Fibroblast of skin of left quadriceps (primary cell): Measurements from ENCODE around the gene LMNB1.
A peak's percentile ranks its signal among the peaks of the same experiment; 100 is the strongest.
"Not testable (repeated sequence)": the region's sequence is repeated elsewhere in the genome, so short reads cannot be mapped to it uniquely, and the experiment has no call there.

ENCODE experiments used
- DNase-seq, 2 experiments: peaks; one replicate each; pipeline ENCODE4 v3.0.0-alpha.2; 2013; ENCODE audit warnings: low read depth in 2 of 2

LMNB1 gene, protein sequence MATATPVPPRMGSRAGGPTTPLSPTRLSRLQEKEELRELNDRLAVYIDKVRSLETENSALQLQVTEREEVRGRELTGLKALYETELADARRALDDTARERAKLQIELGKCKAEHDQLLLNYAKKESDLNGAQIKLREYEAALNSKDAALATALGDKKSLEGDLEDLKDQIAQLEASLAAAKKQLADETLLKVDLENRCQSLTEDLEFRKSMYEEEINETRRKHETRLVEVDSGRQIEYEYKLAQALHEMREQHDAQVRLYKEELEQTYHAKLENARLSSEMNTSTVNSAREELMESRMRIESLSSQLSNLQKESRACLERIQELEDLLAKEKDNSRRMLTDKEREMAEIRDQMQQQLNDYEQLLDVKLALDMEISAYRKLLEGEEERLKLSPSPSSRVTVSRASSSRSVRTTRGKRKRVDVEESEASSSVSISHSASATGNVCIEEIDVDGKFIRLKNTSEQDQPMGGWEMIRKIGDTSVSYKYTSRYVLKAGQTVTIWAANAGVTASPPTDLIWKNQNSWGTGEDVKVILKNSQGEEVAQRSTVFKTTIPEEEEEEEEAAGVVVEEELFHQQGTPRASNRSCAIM

DNA sequence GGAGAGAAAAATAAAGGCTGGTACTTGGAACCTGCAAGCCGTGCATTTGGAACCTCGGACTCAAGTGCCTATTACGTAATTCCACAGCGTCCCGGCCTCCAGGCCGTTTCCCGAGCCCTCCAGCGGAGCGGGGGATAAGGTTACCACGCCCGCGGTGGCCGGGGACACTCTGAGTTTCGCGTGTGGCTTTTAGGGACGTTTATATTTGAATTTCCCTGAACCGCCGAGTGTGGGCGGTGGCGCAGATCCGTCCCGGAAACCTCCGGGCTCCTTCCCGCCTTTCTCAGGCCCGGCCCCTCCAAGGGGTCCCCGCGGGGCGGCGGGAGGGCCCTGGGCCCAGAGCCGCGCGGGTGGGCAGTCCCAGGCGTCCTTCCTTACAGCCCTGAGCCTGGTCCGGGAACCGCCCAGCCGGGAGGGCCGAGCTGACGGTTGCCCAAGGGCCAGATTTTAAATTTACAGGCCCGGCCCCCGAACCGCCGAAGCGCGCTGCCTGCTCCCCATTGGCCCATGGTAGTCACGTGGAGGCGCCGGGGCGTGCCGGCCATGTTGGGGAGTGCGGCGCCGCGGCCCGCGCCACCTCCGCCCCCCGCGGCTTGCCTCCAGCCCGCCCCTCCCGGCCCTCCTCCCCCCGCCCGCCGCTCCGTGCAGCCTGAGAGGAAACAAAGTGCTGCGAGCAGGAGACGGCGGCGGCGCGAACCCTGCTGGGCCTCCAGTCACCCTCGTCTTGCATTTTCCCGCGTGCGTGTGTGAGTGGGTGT is at the start of gene LMNB1:
TSS of gene LMNB1 (plus strand) at position 638 of the 758 bp plus-strand sequence. CDS start 373 bp downstream, outside the sequence.
- peak; percentile 90 to 91 for DNase-seq

DNA sequence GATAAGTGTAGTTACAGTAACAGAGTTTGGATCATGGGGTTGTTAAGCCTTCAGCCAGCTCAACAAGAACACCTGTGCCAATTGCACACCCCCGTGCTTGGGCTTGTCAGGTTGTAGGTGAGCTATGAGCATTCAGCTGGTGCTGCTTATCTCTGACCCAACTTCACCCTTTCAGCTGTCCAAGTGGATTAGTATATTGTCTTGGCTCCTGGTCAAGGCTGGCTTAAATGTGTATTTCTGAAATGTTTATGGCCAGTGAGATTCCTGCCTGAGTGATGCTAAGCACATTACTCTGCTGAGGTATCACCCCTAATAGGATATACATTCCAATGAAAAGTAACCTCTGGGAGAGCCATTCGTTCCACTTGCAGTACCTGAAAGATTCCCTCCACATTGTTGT is 44.2 kb upstream of the LMNB1 start:
- DNase-seq: no peak

DNA sequence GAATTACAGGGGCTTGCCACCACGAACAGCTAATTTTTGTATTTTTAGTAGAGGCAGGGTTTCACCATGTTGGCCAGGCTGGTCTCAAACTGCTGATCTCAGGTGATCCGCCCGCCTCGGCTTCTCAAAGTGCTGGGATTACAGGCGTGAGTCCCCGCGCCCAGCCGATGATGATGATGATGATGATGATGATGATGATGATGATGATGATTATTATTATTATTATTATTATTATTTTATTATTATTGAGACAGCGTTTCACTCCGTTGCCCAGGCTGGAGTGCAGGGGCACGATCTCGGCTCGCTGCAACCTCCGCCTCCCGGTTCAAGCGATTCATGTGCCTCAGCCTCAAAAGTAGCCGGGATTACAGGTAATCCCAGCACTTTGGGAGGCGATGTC is 42.4 kb upstream of the LMNB1 start:
- not testable (repeated sequence) for DNase-seq

DNA sequence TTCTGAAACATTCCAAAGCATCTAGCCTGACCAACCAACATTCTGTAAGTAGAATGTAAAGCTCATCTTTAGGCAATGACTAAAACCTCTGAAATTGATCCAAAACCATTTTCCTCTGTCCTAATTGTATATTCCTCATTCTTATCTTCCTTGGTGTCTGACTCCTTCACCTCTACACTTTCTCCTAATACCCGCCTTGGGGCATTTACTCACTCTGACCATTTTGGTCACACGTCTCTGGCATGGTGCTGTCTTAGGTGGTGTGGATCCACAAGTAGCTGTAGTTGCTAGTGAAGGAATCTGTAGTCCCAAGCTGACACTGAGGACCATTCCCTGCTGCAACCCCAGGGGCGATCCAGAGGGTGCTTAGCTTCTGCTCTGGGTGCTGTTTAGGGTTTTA is 40.8 kb upstream of the LMNB1 start:
- no peak for DNase-seq

DNA sequence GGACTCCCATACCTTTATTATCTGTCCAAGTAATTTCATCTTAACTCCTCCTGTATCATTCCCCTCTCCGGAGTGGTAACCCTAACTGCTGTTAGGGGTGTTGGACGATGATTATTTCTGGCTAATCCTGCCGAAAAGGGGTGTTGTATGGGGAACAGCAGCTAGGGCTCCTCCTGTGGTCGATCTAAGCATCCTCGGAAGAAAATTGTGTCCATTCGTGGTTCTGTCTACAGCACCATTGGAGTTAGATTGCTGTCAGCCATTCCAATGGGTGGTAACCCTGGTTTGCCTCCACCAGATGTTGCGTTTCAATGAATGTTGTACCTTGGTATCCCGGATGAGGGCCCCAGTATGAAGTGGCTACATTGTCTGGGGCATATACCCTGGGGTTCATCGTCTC is 35.6 kb upstream of the LMNB1 start:
- DNase-seq: no peak

DNA sequence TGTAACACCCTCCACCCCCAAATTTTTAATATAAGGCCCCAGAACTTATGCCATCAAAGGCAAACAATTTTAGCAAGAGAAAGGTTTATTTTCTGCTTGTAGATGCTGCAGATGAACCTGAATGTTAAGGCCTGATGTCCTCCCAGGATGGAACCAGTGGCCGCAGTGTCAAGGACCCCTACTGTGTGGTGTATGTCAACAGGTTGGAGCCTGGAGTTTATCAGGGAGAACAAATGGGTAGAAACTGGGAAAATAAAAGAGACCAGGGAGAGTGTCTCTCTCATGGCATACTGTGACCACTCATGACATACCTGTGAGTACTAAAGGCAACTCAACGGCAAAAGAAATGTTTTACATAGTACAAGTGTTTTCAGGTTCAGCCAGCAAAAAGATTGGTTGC is 34.5 kb upstream of the LMNB1 start:
- no peak for DNase-seq

DNA sequence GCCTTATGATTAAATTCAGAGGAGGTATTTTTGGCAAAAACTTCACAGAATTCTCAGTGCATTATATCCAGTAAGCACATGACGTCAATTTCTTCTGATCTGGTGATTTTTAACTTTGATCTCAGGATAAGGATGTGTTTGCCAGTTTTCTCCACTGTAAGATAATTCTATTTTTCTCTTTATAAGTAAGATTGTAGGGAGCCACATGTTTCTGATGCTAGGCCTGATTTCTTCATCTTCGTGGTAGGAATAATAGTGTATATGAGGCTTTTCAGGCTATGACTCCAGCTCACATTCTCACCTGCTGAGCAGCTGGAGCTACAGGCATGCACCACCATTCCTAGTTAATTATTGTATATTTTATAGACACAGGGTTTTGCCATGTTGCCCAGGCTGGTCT is 32.1 kb upstream of the LMNB1 start:
- no peak for DNase-seq

DNA sequence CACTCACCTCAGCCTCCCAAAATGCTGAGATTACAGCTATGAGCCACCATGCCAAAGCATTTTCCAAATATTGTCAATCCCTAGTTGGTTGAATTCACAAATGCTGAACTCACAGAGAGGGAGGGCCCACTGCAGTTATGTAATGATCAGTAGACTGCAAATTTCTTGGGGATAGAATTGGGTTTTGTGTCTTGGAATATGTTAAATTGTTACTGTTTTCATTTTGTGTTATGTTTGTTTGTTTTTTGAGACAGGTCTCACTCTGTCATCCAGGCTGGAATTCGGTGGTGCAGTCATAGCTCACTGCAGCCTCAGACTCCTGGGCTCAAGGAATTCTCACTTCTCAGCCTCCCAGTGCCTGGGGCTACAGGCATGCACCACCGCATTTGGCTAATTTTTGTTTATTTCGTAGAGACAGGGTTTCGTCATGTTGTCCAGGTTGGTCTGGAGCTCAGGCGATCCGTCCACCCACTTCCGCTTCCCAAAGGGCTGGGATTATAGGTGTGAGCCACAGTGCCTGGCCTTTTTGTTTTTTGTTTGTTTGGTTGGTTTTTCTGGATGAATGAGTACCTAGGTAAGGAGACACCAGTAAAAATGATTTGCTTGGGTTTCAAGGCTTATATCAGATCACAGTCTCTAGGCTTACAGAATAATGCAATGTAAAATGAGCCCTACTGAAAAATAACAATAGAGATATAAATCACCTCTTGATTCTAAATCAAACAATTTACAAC is 31.5 kb upstream of the LMNB1 start:
- no peak for DNase-seq

DNA sequence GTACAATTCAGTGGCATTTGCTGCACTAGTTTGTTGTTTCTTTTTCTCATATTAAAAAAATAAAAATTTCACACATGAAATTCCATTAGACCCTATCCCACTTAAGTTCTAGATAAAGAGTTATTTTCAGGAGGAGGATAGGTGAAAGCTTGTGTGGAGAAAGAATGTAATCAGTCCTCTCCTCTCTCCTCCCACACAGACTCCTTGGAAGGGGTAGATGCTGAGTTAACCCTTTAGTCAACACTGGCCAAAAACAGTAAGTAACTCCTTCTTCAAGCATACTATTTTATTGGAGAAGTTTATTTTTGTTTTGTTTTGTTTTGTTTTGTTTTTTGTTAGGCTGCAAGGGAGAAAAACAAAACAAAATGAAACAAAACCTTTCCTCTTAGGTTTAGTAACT is 30.6 kb upstream of the LMNB1 start:
- no peak for DNase-seq

DNA sequence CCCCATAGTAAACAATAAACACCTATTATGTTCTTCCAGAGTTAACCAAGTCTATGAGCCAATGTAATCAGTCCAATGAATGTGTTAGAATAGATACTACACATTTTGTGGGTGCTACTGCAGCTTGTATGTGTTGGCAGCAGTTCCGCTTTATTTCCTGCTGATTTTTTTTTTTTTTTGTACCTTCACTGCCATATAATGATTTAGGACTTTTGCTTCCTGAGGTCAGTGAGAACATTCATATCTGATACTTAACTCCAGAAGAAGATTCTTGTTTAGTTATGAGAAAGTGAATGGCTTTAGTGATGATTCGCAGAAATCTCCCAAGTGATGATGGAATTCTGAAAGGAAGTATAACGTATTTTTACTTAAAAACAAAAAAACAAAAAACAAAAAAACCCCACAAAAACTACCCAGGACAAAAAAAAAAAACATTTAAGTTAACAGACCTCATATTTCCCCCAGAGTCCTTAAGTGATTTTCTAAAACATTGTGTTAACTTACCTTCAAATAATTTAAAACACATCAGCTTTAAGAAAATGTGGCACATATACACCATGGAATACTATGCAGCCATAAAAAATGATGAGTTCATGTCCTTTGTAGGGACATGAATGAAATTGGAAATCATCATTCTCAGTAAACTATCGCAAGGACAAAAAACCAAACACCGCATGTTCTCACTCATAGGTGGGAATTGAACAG is 24.7 kb upstream of the LMNB1 start:
- no peak for DNase-seq

DNA sequence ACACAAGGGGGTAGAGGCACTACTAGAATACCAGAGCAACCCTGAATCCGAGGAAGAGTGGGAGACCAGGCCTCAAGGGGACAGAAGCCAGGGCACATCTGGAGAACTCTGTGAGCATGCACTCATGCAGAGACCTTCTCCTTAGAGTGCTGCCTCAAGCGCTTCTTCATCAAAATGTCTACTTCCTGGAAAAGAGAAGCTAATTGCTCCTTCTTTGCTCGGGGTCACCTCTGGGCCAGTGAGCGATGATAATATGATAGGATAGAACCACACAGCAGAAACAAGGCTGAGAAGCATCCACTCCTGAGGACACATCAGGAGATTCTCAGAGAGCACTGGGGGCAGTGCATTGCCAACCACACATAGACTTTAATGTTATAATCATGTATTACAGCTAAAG is 23.7 kb upstream of the LMNB1 start:
- no peak for DNase-seq

DNA sequence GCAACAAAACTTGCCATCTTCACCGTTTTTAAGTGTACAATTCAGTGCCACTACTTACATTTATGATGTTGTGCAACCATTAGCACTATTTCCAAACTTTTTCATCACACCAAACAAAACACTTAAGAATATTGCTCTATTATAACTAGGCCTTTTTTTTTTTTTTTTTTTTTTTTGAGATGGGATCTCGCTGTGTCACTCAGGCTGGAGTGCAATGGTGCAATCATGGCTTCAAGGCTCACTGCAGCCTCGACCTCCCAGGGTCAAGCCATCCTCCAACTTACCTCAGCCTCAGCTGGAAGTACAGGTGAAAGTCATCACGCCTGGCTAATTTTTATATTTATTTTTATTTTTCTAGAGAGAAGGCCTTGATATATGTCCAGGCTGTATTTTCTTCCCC is 22.3 kb upstream of the LMNB1 start:
- no peak for DNase-seq

DNA sequence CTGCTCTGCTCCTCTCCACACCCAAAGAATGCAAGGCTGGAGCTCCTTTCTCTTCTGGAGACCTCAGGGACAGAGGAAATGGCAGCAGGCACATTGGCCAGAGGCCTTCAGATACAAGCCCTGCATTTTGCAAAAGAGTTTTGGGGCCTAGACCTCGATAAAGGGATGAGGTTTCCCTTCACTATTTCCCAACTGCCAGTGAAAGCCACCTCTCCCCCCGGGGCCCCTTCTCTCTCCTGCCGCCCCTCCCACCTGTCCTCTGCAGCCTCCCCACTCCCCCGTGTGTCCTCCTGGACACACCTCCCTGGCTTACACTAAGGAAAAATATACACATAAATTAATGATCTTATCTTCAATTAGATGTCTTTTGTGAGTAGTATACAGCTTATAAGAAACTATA is 21.3 kb upstream of the LMNB1 start:
- no peak for DNase-seq

DNA sequence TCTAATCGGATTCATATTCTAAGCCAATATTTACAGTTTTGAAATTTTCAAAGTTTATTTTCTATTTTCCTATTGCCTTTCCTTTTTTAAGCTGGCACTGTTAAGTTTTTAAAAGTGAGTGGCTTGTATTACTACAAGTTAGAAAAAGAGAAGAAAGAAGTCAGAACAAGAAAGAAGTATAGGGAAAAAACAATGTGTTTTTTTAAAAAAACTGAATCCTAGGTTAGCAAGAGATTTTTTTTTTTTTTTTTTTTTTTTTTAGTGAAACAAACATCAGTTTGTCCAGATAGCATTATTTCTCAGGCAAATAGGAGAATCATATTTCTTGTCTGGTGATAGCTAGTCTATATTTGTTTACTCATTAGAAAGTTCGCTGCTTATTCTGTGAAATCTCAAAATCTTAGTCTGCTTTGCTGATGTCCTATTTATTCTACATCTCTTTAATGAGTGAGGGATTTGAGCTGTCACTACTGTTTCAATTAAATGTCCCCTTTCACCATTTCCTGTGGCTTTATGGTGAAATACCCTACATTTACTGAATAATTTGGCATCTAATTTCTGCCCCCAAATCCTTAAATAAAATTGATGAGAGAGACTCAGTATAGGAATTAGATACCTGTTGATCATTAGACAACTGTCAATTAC is 19.1 kb upstream of the LMNB1 start:
- DNase-seq: no peak

DNA sequence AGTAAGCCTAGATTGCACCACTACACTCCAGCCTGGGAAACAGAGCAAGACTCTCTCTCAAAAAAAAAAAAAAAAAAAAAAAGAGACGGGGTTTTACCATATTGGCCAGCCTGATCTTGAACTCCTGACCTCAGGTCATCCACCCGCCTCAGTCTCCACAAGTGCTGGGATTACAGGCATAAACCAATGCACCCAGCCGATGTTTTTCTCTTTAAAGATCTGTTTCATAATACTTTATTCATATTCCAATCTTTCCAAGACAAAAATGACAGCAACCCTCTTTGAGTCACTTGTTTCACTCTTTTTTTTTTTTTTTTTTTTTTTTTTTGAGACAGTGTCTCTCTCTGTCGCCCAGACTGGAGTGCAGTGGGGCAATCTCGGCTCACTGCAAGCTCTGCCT is 13.6 kb upstream of the LMNB1 start:
- DNase-seq: no peak

DNA sequence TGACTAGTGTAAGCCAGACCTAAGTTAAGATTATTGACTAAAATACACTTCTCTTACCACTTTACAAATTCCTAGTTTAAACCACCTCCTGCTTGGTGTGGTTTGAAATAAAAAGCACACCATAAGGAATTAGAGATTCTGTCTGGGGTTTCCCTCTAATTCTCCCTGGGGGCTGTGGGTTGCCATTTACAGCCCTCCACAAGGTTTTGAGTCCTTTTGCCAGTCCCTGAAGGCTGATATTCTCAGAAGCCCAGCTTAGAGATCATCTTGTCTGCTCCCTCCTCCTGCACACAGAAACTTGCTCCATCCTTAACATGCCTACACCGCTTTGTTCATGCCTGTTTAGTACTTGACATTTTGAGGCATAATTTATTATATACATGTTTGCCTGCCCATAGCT is 7.2 kb upstream of the LMNB1 start:
- no peak for DNase-seq

DNA sequence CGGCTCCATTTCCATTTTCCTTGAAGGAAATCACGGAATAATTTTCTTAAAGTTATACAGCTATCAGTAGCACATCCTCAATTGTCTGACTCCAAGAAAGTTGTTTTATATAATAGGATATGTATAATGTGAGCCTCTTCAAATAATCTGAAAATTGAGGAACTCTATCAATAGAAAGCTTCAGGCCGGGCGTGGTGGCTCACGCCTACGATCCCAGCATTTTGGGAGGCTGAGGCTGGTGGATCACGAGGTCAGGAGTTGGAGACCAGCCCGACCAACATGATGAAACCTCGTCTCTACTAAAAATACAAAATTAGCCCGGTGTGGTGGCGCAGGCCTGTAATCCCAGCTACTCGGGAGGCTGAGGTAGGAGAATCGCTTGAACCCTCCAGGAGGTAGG is 3.4 kb upstream of the LMNB1 start:
- DNase-seq: not testable (repeated sequence)

DNA sequence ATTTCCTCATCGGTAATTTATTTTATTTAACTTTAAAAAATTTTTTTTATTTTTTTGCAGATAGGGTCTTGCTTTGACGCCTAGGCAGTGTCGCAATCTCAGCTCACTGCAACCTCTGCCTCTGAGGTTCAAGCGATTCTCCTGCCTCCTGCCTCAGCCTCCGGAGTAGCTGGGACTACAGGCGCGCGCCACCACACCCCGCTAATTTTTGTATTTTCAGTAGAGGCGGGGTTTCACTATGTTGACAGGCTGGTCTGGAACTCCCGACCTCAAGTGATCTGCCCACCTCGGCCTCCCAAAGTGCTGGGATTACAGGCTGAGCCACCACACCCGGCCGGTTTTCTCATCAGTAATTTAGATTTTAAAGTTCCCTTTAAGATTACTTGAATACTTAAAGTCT is 2.3 kb upstream of the LMNB1 start:
- not testable (repeated sequence) for DNase-seq

DNA sequence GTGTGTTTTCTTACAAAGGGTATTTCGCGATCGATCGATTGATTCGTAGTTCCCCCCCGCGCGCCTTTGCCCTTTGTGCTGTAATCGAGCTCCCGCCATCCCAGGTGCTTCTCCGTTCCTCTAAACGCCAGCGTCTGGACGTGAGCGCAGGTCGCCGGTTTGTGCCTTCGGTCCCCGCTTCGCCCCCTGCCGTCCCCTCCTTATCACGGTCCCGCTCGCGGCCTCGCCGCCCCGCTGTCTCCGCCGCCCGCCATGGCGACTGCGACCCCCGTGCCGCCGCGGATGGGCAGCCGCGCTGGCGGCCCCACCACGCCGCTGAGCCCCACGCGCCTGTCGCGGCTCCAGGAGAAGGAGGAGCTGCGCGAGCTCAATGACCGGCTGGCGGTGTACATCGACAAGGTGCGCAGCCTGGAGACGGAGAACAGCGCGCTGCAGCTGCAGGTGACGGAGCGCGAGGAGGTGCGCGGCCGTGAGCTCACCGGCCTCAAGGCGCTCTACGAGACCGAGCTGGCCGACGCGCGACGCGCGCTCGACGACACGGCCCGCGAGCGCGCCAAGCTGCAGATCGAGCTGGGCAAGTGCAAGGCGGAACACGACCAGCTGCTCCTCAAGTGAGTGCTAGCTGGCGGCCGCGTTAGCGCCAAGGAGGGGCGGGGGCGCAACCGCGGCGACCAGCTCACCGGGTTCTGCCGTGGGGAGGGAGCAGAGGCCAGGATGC is 480 bp downstream of the LMNB1 start:
- DNase-seq: peak in 1 of 2 experiments; percentile 13

DNA sequence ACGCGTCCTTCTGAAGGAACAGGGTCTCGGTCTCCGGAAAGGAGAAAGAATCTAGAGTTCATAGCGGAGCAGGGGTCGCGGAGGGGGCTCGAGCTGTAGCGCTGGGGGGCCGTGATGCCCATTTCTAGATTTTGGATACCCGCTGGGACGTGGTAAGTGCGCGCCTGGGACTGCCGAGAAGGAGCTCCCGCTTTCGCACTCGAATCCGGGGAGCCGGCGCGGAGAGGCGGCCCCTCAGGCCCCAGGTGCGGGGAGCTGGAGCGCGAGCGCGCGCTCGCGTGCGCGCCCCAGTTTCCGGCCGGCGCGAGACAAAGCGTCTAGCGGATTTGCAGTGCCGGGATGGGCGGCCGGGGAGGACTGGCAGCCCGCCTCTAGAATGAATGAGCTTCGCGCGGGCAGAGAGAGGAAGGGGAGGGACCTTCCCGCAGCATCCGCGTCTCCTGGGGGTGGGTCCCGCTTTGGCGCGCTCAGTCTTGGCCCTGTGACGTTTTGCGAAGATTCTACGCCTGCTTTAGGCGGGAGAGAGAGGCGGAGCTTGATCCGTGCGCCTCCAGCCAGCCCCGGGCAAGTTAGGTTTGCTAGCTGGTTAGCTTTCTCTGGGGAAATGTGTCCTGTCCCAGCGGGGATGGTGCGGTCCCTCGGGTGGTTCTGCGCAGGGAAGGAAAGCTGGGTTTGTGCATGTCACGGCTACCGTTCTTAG is 1.2 kb downstream of the LMNB1 start:
- DNase-seq: peak; percentile 89 to 92
